H1 (cell line): ENCODE measurements around the gene DTWD2. TPM values are rescaled to one million over a fixed set of nuclear protein-coding genes. Genes with fewer than 3 reads are reported as not detected.

Source experiments
- CTCF ChIA-PET: fragments of 300-600 bp; sonication (Branson Sonifier 250); formaldehyde crosslinking; loops from one replicate; lab custom pipeline; 2021; ENCODE audit not compliant: partially characterized antibody; lab: Charles Lee
- POLR2A ChIA-PET: fragments of 300-600 bp; sonication (Branson Sonifier 250); formaldehyde crosslinking; loops from one replicate; lab custom pipeline; 2021; ENCODE audit warnings: inconsistent platforms; ENCODE audit not compliant: partially characterized antibody; lab: Charles Lee
- DNase-seq, 2 experiments: peaks; one replicate each; pipeline versions ENCODE4 v3.0.0 to v3.0.0-alpha.2; 2010 to 2022; ENCODE audit warnings: low spot score in 2 of 2, low read depth in 1 of 2, mixed read lengths in 1 of 2
- FAIRE-seq: peaks from 2 replicates; lab custom pipeline; 2011; peaks lifted over from hg19 to GRCh38; lab: Jason Lieb, UNC
- H2AFZ ChIP-seq: 2 replicates; pipeline ENCODE4 v1.8.1; 2012; ENCODE audit warnings: low read length, inconsistent platforms
- H2AK5ac ChIP-seq: 2 replicates; pipeline ENCODE4 v1.6.1; 2013; ENCODE audit warnings: low read depth, low read length
- H2BK120ac ChIP-seq: replicated peaks from 2 replicates; pipeline ENCODE3; 2013; ENCODE audit warnings: low read depth, low read length, inconsistent platforms
- H2BK12ac ChIP-seq: 2 replicates; pipeline ENCODE4 v1.6.1; 2013; ENCODE audit warnings: low read depth, low read length
- H2BK15ac ChIP-seq: 2 replicates; pipeline ENCODE4 v1.6.1; 2013; ENCODE audit warnings: low read length
- H2BK20ac ChIP-seq: 2 replicates; pipeline ENCODE4 v1.6.1; 2013; ENCODE audit warnings: low read length
- H2BK5ac ChIP-seq: 2 replicates; pipeline ENCODE4 v1.6.1; 2013; ENCODE audit warnings: low read depth, low read length
- H3K14ac ChIP-seq: 2 replicates; pipeline ENCODE4 v1.6.1; 2013; ENCODE audit warnings: inconsistent platforms; ENCODE audit not compliant: insufficient read length
- H3K18ac ChIP-seq: 2 replicates; pipeline ENCODE4 v1.6.1; 2013; ENCODE audit warnings: low read length; ENCODE audit errors: extremely low read depth
- H3K23ac ChIP-seq: 2 replicates; pipeline ENCODE4 v1.6.1; 2013; ENCODE audit warnings: inconsistent platforms; ENCODE audit not compliant: insufficient read length
- H3K23me2 ChIP-seq: 2 replicates; pipeline ENCODE4 v1.6.1; 2013; ENCODE audit warnings: low read depth, low read length
- H3K27ac ChIP-seq: 2 replicates; pipeline ENCODE4 v1.6.1; 2011; ENCODE audit warnings: low read depth, low read length, inconsistent platforms
- H3K27me3 ChIP-seq, 4 experiments: replicated peaks in 1 of 4; 1 replicate in 1 of 4; 2 replicates in 3 of 4; pipeline versions ENCODE4 v1.6.1 to v1.8.1; 2011 to 2013; ENCODE audit warnings: low read length in 3 of 4, mild to moderate bottlenecking in 3 of 4, inconsistent platforms in 2 of 4, mixed read lengths in 2 of 4, moderate library complexity in 1 of 4; ENCODE audit not compliant: control insufficient read depth in 3 of 4, insufficient read depth in 3 of 4; ENCODE audit errors: extremely low read depth in 1 of 4
- H3K36me3 ChIP-seq, 4 experiments: 2 replicates each; pipeline versions ENCODE4 v1.6.1 to v1.8.1; 2011 to 2013; ENCODE audit warnings: mild to moderate bottlenecking in 4 of 4, low read length in 3 of 4, moderate library complexity in 2 of 4, control low read depth in 1 of 4, inconsistent platforms in 1 of 4; ENCODE audit not compliant: insufficient read depth in 4 of 4, control insufficient read depth in 2 of 4
- H3K4ac ChIP-seq: replicated peaks from 2 replicates; pipeline ENCODE3; 2013; ENCODE audit warnings: low read length, low read depth, mixed read lengths, inconsistent platforms; ENCODE audit not compliant: insufficient read length
- H3K4me1 ChIP-seq, 4 experiments: replicated peaks in 1 of 4; 1 replicate in 1 of 4; 2 replicates in 3 of 4; pipeline versions ENCODE4 v1.6.1 to v1.8.1; 2011 to 2013; ENCODE audit warnings: low read length in 3 of 4, inconsistent platforms in 2 of 4, mixed read lengths in 1 of 4; ENCODE audit not compliant: insufficient read depth in 4 of 4, control insufficient read depth in 3 of 4
- H3K4me2 ChIP-seq, 2 experiments: 2 replicates each; pipeline versions ENCODE4 v1.6.1 to v1.8.1; 2011 to 2013; ENCODE audit warnings: low read depth in 2 of 2, low read length in 2 of 2, control low read depth in 1 of 2, inconsistent platforms in 1 of 2, mild to moderate bottlenecking in 1 of 2; ENCODE audit not compliant: insufficient read depth in 1 of 2
- H3K4me3 ChIP-seq, 4 experiments: fragments of 200-600, 300-600 bp in 1 of 4; sonication (generic), shearing (Covaris generic), sonication (Bioruptor Twin) in 1 of 4; 2 replicates each; pipeline versions ENCODE4 v1.5.1 to v1.8.1; 2011 to 2016; ENCODE audit warnings: low read length in 4 of 4, low read depth in 3 of 4, control low read depth in 2 of 4, inconsistent platforms in 2 of 4, mild to moderate bottlenecking in 2 of 4, mixed read lengths in 1 of 4, moderate library complexity in 1 of 4; ENCODE audit not compliant: insufficient read depth in 2 of 4; ENCODE audit errors: extremely low read depth in 1 of 4
- H3K56ac ChIP-seq: replicated peaks from 2 replicates; pipeline ENCODE3; 2013; ENCODE audit warnings: low read depth, mild to moderate bottlenecking, mixed read lengths, low read length, inconsistent platforms; ENCODE audit not compliant: insufficient read length
- H3K79me1 ChIP-seq: 2 replicates; pipeline ENCODE4 v1.6.1; 2013; ENCODE audit warnings: low read depth, low read length, control low read depth
- H3K79me2 ChIP-seq, 2 experiments: 2 replicates each; pipeline versions ENCODE4 v1.6.1 to v1.8.1; 2012 to 2013; ENCODE audit warnings: low read length in 2 of 2, mild to moderate bottlenecking in 2 of 2, inconsistent platforms in 1 of 2; ENCODE audit not compliant: insufficient read depth in 2 of 2, control insufficient read depth in 1 of 2
- H3K9ac ChIP-seq, 4 experiments: replicated peaks in 1 of 4; 1 replicate in 1 of 4; 2 replicates in 3 of 4; pipeline versions ENCODE4 v1.6.1 to v1.8.1; 2011 to 2013; ENCODE audit warnings: low read depth in 3 of 4, low read length in 3 of 4, control low read depth in 2 of 4, mild to moderate bottlenecking in 2 of 4, moderate library complexity in 2 of 4, inconsistent platforms in 1 of 4; ENCODE audit errors: extremely low read depth in 1 of 4
- H3K9me3 ChIP-seq, 2 experiments: 2 replicates each; pipeline versions ENCODE4 v1.6.1 to v1.8.1; 2012 to 2013; ENCODE audit warnings: mild to moderate bottlenecking in 2 of 2, moderate library complexity in 2 of 2, control low read depth in 1 of 2, inconsistent platforms in 1 of 2, low read depth in 1 of 2, low read length in 1 of 2, mixed read lengths in 1 of 2; ENCODE audit not compliant: insufficient read depth in 2 of 2
- H4K20me1 ChIP-seq, 2 experiments: replicated peaks in 1 of 2; 2 replicates each; pipeline versions ENCODE3 to v1.8.1; 2011 to 2013; ENCODE audit warnings: inconsistent platforms in 2 of 2, low read length in 2 of 2, mild to moderate bottlenecking in 1 of 2; ENCODE audit not compliant: insufficient read depth in 2 of 2, control insufficient read depth in 1 of 2
- H4K5ac ChIP-seq: 2 replicates; pipeline ENCODE4 v1.6.1; 2013; ENCODE audit warnings: low read length, low read depth, mixed read lengths, inconsistent platforms; ENCODE audit not compliant: insufficient read length
- H4K8ac ChIP-seq: 2 replicates; pipeline ENCODE4 v1.8.0; 2013; ENCODE audit warnings: mild to moderate bottlenecking, moderate library complexity, low read length, inconsistent platforms; ENCODE audit not compliant: insufficient read depth; ENCODE audit errors: extremely low read depth
- H4K91ac ChIP-seq: replicated peaks from 2 replicates; pipeline ENCODE3; 2013; ENCODE audit warnings: low read length, mixed read lengths, inconsistent platforms; ENCODE audit not compliant: insufficient read length
- ASH2L ChIP-seq: fragments of 200-600, 300-600 bp; sonication (generic); IDR thresholded peaks from one replicate; pipeline ENCODE4 v1.7.1; 2017; ENCODE audit warnings: low read length
- CEBPB ChIP-seq: IDR thresholded peaks from 2 replicates; pipeline ENCODE4 v1.6.1; 2012; ENCODE audit warnings: low read depth, low read length
- CREB1 ChIP-seq: IDR thresholded peaks from 2 replicates; pipeline ENCODE4 v1.6.1; 2012; ENCODE audit warnings: inconsistent platforms
- CTCF ChIP-seq, 3 experiments: IDR thresholded peaks; 1 replicate in 2 of 3; 2 replicates in 1 of 3; pipeline versions ENCODE4 v1.5.1 to v1.6.1; 2011; ENCODE audit warnings: low read length in 3 of 3, mild to moderate bottlenecking in 3 of 3, inconsistent platforms in 2 of 3, low read depth in 1 of 3, moderate library complexity in 1 of 3; ENCODE audit not compliant: insufficient read depth in 1 of 3; ENCODE audit errors: control extremely low read depth in 1 of 3
- E2F6 ChIP-seq: IDR thresholded peaks from 2 replicates; pipeline ENCODE4 v1.6.1; 2012; ENCODE audit warnings: inconsistent platforms
- JUN ChIP-seq: IDR thresholded peaks from 2 replicates; pipeline ENCODE4 v1.6.1; 2011; ENCODE audit warnings: low read depth, mild to moderate bottlenecking, improper control_type of control experiment, low read length
- MAFK ChIP-seq: IDR thresholded peaks from 2 replicates; pipeline ENCODE4 v1.6.1; 2012; ENCODE audit warnings: low read depth, mild to moderate bottlenecking, improper control_type of control experiment, low read length
- POLR2AphosphoS5 ChIP-seq: IDR thresholded peaks from 2 replicates; pipeline ENCODE4 v1.6.1; 2011; ENCODE audit warnings: low read depth, low read length
- RXRA ChIP-seq: IDR thresholded peaks from 2 replicates; pipeline ENCODE4 v1.6.1; 2011; ENCODE audit warnings: low read depth, mild to moderate bottlenecking, low read length, moderate library complexity; ENCODE audit not compliant: insufficient read depth
- SAP30 ChIP-seq: fragments of 300-600 bp; sonication (generic); IDR thresholded peaks from 2 replicates; pipeline ENCODE4 v1.7.1; 2012; ENCODE audit warnings: low read length, moderate library complexity, mild to moderate bottlenecking, inconsistent platforms; ENCODE audit not compliant: insufficient read depth, insufficient replicate concordance
- SP4 ChIP-seq: IDR thresholded peaks from 2 replicates; pipeline ENCODE4 v1.6.1; 2012; ENCODE audit warnings: low read length, inconsistent platforms
- polyA plus RNA-seq, 7 experiments: library from polyadenylated mRNA; depleted of rRNA in 3 of 7; stranded (reverse) in 5 of 7; unstranded in 2 of 7; fragments of >200 nt in 5 of 7; fragments of 200-250 nt in 2 of 7; gene quantifications; 1 replicate in 5 of 7; 2 replicates in 1 of 7; 4 replicates in 1 of 7; pipeline versions ENCODE4 v1.2.1 to v1.2.3, GENCODE V29; 2011 to 2013; ENCODE audit warnings: missing spikeins in 2 of 7, mixed read lengths in 2 of 7
- total RNA-seq: library from RNA; stranded (reverse); fragmentation: NEBNext Ultra II Directional; extraction: Animal tissue kit (Norgen Biotek cat#: 25700); gene quantifications from 2 replicates; pipeline ENCODE4 v1.2.1, GENCODE V29; 2021
- TF ChIP-seq, protein P1 (sequence below): IDR thresholded peaks from 2 replicates; pipeline ENCODE4 v1.6.1; 2012; ENCODE audit warnings: low read length, inconsistent platforms

Gene DTWD2
- total and polyA plus RNA-seq, 2 of the 8 experiments (the other 6 are each of a cell fraction or from before 2014, with no cell fraction given), result 4.3 to 17.1 TPM

- ChIA-PET POLR2A (no interaction called here), CTCF (no interaction called here)
- TF ChIP-seq, protein P1, sequence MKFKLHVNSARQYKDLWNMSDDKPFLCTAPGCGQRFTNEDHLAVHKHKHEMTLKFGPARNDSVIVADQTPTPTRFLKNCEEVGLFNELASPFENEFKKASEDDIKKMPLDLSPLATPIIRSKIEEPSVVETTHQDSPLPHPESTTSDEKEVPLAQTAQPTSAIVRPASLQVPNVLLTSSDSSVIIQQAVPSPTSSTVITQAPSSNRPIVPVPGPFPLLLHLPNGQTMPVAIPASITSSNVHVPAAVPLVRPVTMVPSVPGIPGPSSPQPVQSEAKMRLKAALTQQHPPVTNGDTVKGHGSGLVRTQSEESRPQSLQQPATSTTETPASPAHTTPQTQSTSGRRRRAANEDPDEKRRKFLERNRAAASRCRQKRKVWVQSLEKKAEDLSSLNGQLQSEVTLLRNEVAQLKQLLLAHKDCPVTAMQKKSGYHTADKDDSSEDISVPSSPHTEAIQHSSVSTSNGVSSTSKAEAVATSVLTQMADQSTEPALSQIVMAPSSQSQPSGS, result no peak
- TF ChIP-seq POLR2AphosphoS5 (no peak), SAP30 (no peak), CEBPB (no peak), CREB1 (no peak), SP4 (no peak), ASH2L (no peak), JUN (no peak), CTCF (IDR thresholded peaks at IDR 0.05; ENCODE audit: control extremely low read depth in 1 of 3, insufficient read depth in 1 of 3, low read depth in 1 of 3, low read length in 3 of 3) (no peak), E2F6 (no peak), MAFK (no peak), RXRA (no peak)
These were observed 81.4 kb downstream of the DTWD2 start for GRCh38 chr5:118906947-118907346.

More at GRCh38 chr5:118906947-118907346, 81.4 kb downstream of the DTWD2 start:
- no peak overlapping the region for H3K4me2 ChIP-seq
- no peak overlapping the region for H3K18ac ChIP-seq
- H3K23ac ChIP-seq, result no peak overlapping the region
- H2BK15ac ChIP-seq, result no peak overlapping the region
- H4K91ac ChIP-seq, result no peak overlapping the region
- no peaks in the 10 kb centered on the region for H4K20me1 ChIP-seq
- no peak overlapping the region for H2BK5ac ChIP-seq
- no peak overlapping the region for H3K4me3 ChIP-seq
- H3K56ac ChIP-seq, result no peak overlapping the region
- no peak overlapping the region for H4K8ac ChIP-seq
- no peak overlapping the region for H2BK20ac ChIP-seq
- H2AK5ac ChIP-seq, result no peak overlapping the region
- no peak overlapping the region for H2AFZ ChIP-seq
- H2BK120ac ChIP-seq, result no peak overlapping the region
- no peaks in the 10 kb centered on the region for H3K4me1 ChIP-seq
- H3K14ac ChIP-seq, result no peak overlapping the region
- H3K79me1 ChIP-seq, result no peaks in the 10 kb centered on the region
- H3K36me3 ChIP-seq, result no peaks in the 10 kb centered on the region
- no peak overlapping the region for H2BK12ac ChIP-seq
- no peaks in the 10 kb centered on the region for H3K27me3 ChIP-seq
- no peak overlapping the region for H3K9ac ChIP-seq
- H3K4ac ChIP-seq, result no peak overlapping the region
- no peaks in the 10 kb centered on the region for H3K23me2 ChIP-seq
- no peak overlapping the region for H3K27ac ChIP-seq
- H3K9me3 ChIP-seq, result no peaks in the 10 kb centered on the region
- DNase-seq, result no peak
- no peaks in the 10 kb centered on the region for H3K79me2 ChIP-seq
- FAIRE-seq, result no peak
- no peak overlapping the region for H4K5ac ChIP-seq
